ENCODE data around the gene FRAT2. TPM values are rescaled to one million over a fixed set of nuclear protein-coding genes. Genes with fewer than 3 reads are reported as not detected.

Gene FRAT2
- total and polyA plus RNA-seq, 2 donors (not counting 3 experiments of a cell fraction or from before 2014, with no cell fraction given) = 6.6 to 11.3 TPM

DNA sequence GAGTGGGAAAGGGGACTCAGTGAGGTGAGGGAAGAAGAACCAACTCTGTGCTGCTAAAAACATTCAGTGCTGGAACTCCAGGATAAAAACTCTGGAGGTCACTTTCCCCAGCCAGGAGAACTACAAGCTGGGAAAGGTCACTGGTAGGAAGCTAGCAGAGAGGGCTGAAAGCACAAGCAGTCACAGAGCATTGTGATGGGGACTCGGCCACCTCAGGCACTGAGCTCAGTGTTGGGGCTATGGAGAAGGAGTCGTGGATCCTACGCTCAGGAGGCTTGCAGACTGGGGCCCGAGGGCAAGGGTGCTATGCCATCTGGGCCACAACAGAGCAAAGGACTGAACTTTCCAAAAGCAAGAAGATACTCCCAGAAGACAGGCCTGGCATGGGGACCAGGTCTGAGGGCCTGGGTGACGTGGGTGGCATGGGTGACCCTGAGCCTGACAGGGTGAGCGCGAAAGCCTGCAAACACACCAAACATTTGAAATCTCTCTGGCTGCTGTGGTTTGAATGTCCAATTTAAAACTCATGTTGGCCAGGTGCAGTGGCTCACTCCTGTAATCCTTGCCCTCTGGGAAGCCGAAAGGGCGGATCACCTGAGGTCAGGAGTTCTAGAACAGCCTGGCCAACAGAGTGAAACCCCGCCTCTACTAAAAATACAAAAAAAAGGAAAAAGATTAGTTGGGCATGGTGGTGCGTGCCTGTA, 32.3 kb downstream of the FRAT2 start:
- Histone ChIP-seq H3K4me1 (ENCODE audit: control insufficient read depth, extremely low read depth, insufficient read depth, low read length) (no peaks in the 10 kb centered on the region), H3K27ac (ENCODE audit: insufficient read depth, low read depth, low read length) (no peak overlapping the region), H3K79me2 (ENCODE audit: control insufficient read depth, insufficient read depth, low read length) (no peaks in the 10 kb centered on the region), H3K27me3 (ENCODE audit: control insufficient read depth in 2 of 2, insufficient read depth in 2 of 2, low read length in 2 of 2) (no peaks in the 10 kb centered on the region), H3K9me1 (replicated peaks; ENCODE audit: control insufficient read depth, extremely low read depth, insufficient read depth, low read length) (no peaks in the 10 kb centered on the region), H3K9me3 (replicated peaks; ENCODE audit: control insufficient read depth, insufficient read depth, low read length) (no peaks in the 10 kb centered on the region), H3K4me3 (replicated peaks in 1 of 3; ENCODE audit: insufficient read depth in 1 of 3, low read depth in 1 of 3, low read length in 3 of 3) (no peak overlapping the region), H3K36me3 (ENCODE audit: control insufficient read depth in 2 of 2, extremely low read depth in 1 of 2, insufficient read depth in 2 of 2, low read length in 2 of 2) (no peaks in the 10 kb centered on the region), H3K9ac (replicated peaks; ENCODE audit: extremely low read depth, insufficient read depth, low read length) (no peak overlapping the region), H3K4me2 (ENCODE audit: insufficient read depth, low read length) (no peak overlapping the region), H4K20me1 (replicated peaks; ENCODE audit: control insufficient read depth, extremely low read depth, insufficient read depth, low read length) (no peaks in the 10 kb centered on the region), H2AFZ (ENCODE audit: low read depth, low read length) (no peak overlapping the region)
- FAIRE-seq (no peak), DNase-seq (ENCODE audit: low read depth, low spot score) (no peak)
- TF ChIP-seq POLR2AphosphoS5 (IDR thresholded peaks at IDR 0.05; ENCODE audit: insufficient read depth, low read depth, low read length) = no peak
- no peak for TF ChIP-seq EZH2 (IDR thresholded peaks at IDR 0.05; ENCODE audit: borderline replicate concordance, low read depth, low read length, severe bottlenecking)
- TF ChIP-seq MYC (IDR thresholded peaks at IDR 0.05; ENCODE audit: low read depth, low read length) = no peak
- TF ChIP-seq, protein P1, sequence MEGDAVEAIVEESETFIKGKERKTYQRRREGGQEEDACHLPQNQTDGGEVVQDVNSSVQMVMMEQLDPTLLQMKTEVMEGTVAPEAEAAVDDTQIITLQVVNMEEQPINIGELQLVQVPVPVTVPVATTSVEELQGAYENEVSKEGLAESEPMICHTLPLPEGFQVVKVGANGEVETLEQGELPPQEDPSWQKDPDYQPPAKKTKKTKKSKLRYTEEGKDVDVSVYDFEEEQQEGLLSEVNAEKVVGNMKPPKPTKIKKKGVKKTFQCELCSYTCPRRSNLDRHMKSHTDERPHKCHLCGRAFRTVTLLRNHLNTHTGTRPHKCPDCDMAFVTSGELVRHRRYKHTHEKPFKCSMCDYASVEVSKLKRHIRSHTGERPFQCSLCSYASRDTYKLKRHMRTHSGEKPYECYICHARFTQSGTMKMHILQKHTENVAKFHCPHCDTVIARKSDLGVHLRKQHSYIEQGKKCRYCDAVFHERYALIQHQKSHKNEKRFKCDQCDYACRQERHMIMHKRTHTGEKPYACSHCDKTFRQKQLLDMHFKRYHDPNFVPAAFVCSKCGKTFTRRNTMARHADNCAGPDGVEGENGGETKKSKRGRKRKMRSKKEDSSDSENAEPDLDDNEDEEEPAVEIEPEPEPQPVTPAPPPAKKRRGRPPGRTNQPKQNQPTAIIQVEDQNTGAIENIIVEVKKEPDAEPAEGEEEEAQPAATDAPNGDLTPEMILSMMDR (IDR thresholded peaks at IDR 0.05; ENCODE audit: extremely low read depth in 1 of 2, insufficient read depth in 1 of 2, low read depth in 1 of 2, low read length in 2 of 2) = no peak
- TF ChIP-seq, protein P2, sequence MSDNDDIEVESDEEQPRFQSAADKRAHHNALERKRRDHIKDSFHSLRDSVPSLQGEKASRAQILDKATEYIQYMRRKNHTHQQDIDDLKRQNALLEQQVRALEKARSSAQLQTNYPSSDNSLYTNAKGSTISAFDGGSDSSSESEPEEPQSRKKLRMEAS (IDR thresholded peaks at IDR 0.05; ENCODE audit: insufficient read depth, insufficient read length) = no peak
- no peak for TF ChIP-seq GATA2 (IDR thresholded peaks at IDR 0.05; ENCODE audit: insufficient read depth, insufficient read length, low read depth, low read length)
- no peak for TF ChIP-seq FOS (IDR thresholded peaks at IDR 0.05; ENCODE audit: borderline replicate concordance, insufficient read depth, low read length)
- no peak for TF ChIP-seq JUN (IDR thresholded peaks at IDR 0.05; ENCODE audit: borderline replicate concordance, insufficient read depth, insufficient read length, low read depth)
- no peak for TF ChIP-seq POLR2A (IDR thresholded peaks at IDR 0.05; ENCODE audit: low read depth, low read length)
- ChIA-PET CTCF (interaction anchor here (0.6 kb wide), 1 partner anchor 9 kb away, joined by 3 read pairs; the partner anchor contains the start of gene ARHGAP19), POLR2A (no interaction called here)
- dilution Hi-C loops (cut with MboI; ENCODE audit: extremely low pct_ligation_motif_present, low sequenced_read_pairs) (no loop called here), intact Hi-C loops (cut with micrococcal nuclease) (no loop called here)
- no TSS peak for BruUV-seq (replicated peaks)

Measured in endothelial cell of umbilical vein (primary cell).